Naive thymus-derived CD8-positive, alpha-beta T cell (primary cell): ENCODE data around the gene AXIN1. TPM values are rescaled to one million over a fixed set of nuclear protein-coding genes. Genes with fewer than 3 reads are reported as not detected.
"Not testable (repeated sequence)": the region's sequence is repeated elsewhere in the genome, so short reads cannot be mapped to it uniquely, and the experiment has no call there.

Source experiments
- ATAC-seq, 2 donors: fragments of 150-1000 bp; cut with Tn5 transposase in 1 of 2; sonication (Bioruptor Pico), chemical (Tn5 transposase) in 1 of 2; 1 replicate in 1 of 2; 2 replicates in 1 of 2; pipeline ENCODE4 v1.10.0; 2021; ENCODE audit warnings: mild to moderate bottlenecking in 2 of 2, moderate library complexity in 2 of 2
- POLR2A ChIA-PET: fragments of 350-600 bp; sonication (Branson Sonifier 250); formaldehyde crosslinking; loops from one replicate; lab custom pipeline; 2021; ENCODE audit warnings: antibody characterized with exemption; lab: Charles Lee
- DNase-seq, 10 donors: peaks; one replicate each; pipeline versions ENCODE4 v3.0.0 to v3.0.0-alpha.2; 2020 to 2022
- H3K27ac Mint-ChIP-seq, 10 donors: one replicate each; pipeline ENCODE4 v1.8.0; 2020 to 2022; ENCODE audit warnings: mild to moderate bottlenecking in 10 of 10, mixed read lengths in 10 of 10, moderate library complexity in 4 of 10, inconsistent platforms in 1 of 10
- H3K27me3 Mint-ChIP-seq, 5 donors: one replicate each; pipeline ENCODE4 v1.8.0; 2021 to 2022; ENCODE audit warnings: mixed read lengths in 5 of 5
- H3K36me3 Mint-ChIP-seq, 3 donors: one replicate each; pipeline ENCODE4 v1.8.0; 2020 to 2022; ENCODE audit warnings: mixed read lengths in 3 of 3, mild to moderate bottlenecking in 2 of 3, inconsistent platforms in 1 of 3
- H3K4me1 Mint-ChIP-seq, 4 donors: one replicate each; pipeline ENCODE4 v1.8.0; 2021 to 2022; ENCODE audit warnings: mixed read lengths in 4 of 4
- H3K4me3 Mint-ChIP-seq, 10 donors: one replicate each; pipeline ENCODE4 v1.8.0; 2020 to 2022; ENCODE audit warnings: mild to moderate bottlenecking in 10 of 10, mixed read lengths in 10 of 10, moderate library complexity in 6 of 10, inconsistent platforms in 1 of 10
- H3K9me3 Mint-ChIP-seq, 9 donors: one replicate each; pipeline ENCODE4 v1.8.0; 2020 to 2022; ENCODE audit warnings: mixed read lengths in 9 of 9, mild to moderate bottlenecking in 3 of 9, inconsistent platforms in 1 of 9, moderate library complexity in 1 of 9
- polyA plus RNA-seq, 3 donors: library from polyadenylated mRNA; unstranded; fragments of 300-500 nt; fragmentation: Illumina TruSeq; gene quantifications; one replicate each; pipeline ENCODE4 v1.2.3, GENCODE V29; 2021
- total RNA-seq, 8 experiments: library from RNA in 2 of 8; stranded (reverse) in 2 of 8; gene quantifications; one replicate each; pipeline ENCODE4 v1.2.3 and lab custom pipeline; 2021 to 2026

Gene AXIN1
- total and polyA plus RNA-seq, 5 experiments from 2014 or later: 1.6 to 44.0 (median 4.1) TPM

- ATAC-seq (no peak), DNase-seq (peak in 1 of 10 donors; percentile 3)
- Mint-ChIP-seq H3K9me3 (no peaks in the 10 kb centered on the region), H3K27ac (no peak overlapping the region), H3K4me1 (peaks cover 32 to 86% (median 76%) of the 10 kb centered on the region in 4 donors), H3K27me3 (no peaks in the 10 kb centered on the region), H3K4me3 (peak overlapping the region in 2 of 10 donors; percentile 7 to 33), H3K36me3 (peaks cover 0 to 14% (median 0%) of the 10 kb centered on the region in 3 donors)
- POLR2A ChIA-PET: interaction anchor here (0.7 kb wide), 1 partner anchor 99 kb away, joined by 3 read pairs; the partner anchor contains the start of gene FAM234A
These were observed 19.0 kb downstream of the AXIN1 start for GRCh38 chr16:333406-334094.

DNA sequence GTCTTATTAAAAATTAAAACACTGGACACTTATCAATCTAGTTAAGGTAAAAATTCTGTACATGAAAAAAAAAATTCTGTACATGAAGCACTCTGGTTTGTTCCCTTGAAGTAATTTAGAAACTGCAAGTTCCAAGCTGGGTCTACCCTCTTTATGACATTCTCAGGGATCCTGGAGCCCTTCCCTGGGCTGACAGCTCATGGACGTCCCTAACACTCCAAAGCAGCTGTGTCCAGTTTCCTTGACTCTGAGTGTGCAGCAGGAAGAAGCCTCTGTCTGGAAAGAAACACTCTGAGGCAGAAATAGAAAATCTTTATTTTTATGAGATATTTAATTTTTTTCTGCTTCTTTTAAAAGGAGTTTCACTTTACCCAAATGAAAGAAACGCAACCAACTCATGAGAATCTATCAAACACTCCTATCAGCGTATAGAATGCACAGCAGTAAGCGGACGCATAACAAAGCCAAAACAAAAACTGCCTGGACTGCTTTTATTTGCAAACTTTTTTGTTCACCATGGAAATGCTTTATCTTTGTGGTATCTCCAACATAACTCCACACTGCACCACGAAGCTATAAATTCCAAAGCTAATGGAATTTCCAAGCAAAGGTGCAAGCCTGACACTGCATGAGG lies 21.2 kb downstream of the AXIN1 start:
- H3K27ac Mint-ChIP-seq: peak overlapping the region in 2 of 10 donors; percentile 14 to 24
- peaks cover 27 to 82% (median 67%) of the 10 kb centered on the region in 4 donors for H3K4me1 Mint-ChIP-seq
- DNase-seq, H3K9me3 Mint-ChIP-seq, H3K4me3 Mint-ChIP-seq, H3K27me3 Mint-ChIP-seq, POLR2A ChIA-PET, ATAC-seq: not testable (repeated sequence)
- H3K36me3 Mint-ChIP-seq: peaks cover 0 to 14% (median 0%) of the 10 kb centered on the region in 3 donors

- peaks cover 0 to 13% (median 0%) of the 10 kb centered on the region in 3 donors for H3K36me3 Mint-ChIP-seq
- DNase-seq: peak in 1 of 10 donors; percentile 3
- H3K4me1 Mint-ChIP-seq: peaks cover 25 to 81% (median 64%) of the 10 kb centered on the region in 4 donors
- POLR2A ChIA-PET: no interaction called here
- ATAC-seq: no peak
- H3K4me3 Mint-ChIP-seq: no peak overlapping the region
- H3K27ac Mint-ChIP-seq: peak overlapping the region in 5 of 10 donors; percentile 16 to 41 (median 32)
- H3K9me3 Mint-ChIP-seq: no peaks in the 10 kb centered on the region
- no peaks in the 10 kb centered on the region for H3K27me3 Mint-ChIP-seq
These were observed 21.8 kb downstream of the AXIN1 start for GRCh38 chr16:330741-331140.

GRCh38 chr16:325375-326145 lies 27.0 kb downstream of the AXIN1 start:
- H3K9me3 Mint-ChIP-seq: peaks cover 0 to 3% (median 0%) of the 10 kb centered on the region in 9 donors
- H3K4me1 Mint-ChIP-seq: peaks cover 23 to 77% (median 66%) of the 10 kb centered on the region in 4 donors
- H3K4me3 Mint-ChIP-seq: peak overlapping the region; percentile 73 to 88 (median 81)
- DNase-seq (no peak), ATAC-seq (no peak)
- H3K27me3 Mint-ChIP-seq: peaks cover 0 to 3% (median 0%) of the 10 kb centered on the region in 5 donors
- POLR2A ChIA-PET: interaction anchor here (1.0 to 1.8 kb wide), 10 partner anchors 11 to 91 kb away, joined by 3 to 7 read pairs (median 3); partner anchors contain the start of genes AXIN1 and FAM234A
- H3K36me3 Mint-ChIP-seq: peaks cover 0 to 7% (median 2%) of the 10 kb centered on the region in 3 donors
- H3K27ac Mint-ChIP-seq: peak overlapping the region; percentile 70 to 98 (median 96)

GRCh38 chr16:324451-325334 lies 27.8 kb downstream of the AXIN1 start:
- Mint-ChIP-seq H3K9me3 (peaks cover 0 to 3% (median 0%) of the 10 kb centered on the region in 9 donors), H3K27ac (peak overlapping the region; percentile 70 to 98 (median 96)), H3K36me3 (peaks cover 0 to 3% (median 2%) of the 10 kb centered on the region in 3 donors), H3K27me3 (peaks cover 0 to 3% (median 0%) of the 10 kb centered on the region in 5 donors), H3K4me1 (peaks cover 26 to 77% (median 66%) of the 10 kb centered on the region in 4 donors), H3K4me3 (peak overlapping the region; percentile 73 to 88 (median 81))
- POLR2A ChIA-PET: interaction anchor here (0.6 to 1.8 kb wide), 16 partner anchors 11 to 222 kb away, joined by 3 to 7 read pairs (median 4); partner anchors contain the start of genes AXIN1, FAM234A and LUC7L
- ATAC-seq (peak; percentile 83 to 88), DNase-seq (peak; percentile 54 to 94 (median 88))

DNA sequence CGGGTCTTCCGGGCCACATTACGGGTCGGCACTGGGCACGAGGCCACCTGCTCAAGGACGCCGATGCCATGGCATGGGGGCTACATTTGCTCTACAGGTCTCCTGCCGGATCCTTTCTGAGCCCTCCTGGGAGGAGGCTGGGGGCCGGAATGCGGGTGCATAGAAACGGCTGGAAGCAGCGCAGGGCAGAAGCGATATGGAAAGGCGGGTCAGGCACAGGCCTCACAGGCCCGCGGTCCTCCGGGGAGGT lies 28.4 kb downstream of the AXIN1 start:
- DNase-seq: no peak
- Mint-ChIP-seq H3K4me3 (peak overlapping the region; percentile 73 to 88 (median 81)), H3K36me3 (peaks cover 0 to 5% (median 5%) of the 10 kb centered on the region in 3 donors), H3K9me3 (peaks cover 0 to 3% (median 0%) of the 10 kb centered on the region in 9 donors), H3K4me1 (peaks cover 29 to 80% (median 70%) of the 10 kb centered on the region in 4 donors), H3K27me3 (peaks cover 0 to 3% (median 0%) of the 10 kb centered on the region in 5 donors), H3K27ac (peak overlapping the region; percentile 74 to 98 (median 96))
- no peak for ATAC-seq
- POLR2A ChIA-PET: interaction anchor here (0.7 to 1.8 kb wide), 8 partner anchors 19 to 95 kb away, joined by 4 to 7 read pairs (median 4); partner anchors contain the start of genes AXIN1, FAM234A and LUC7L

GRCh38 chr16:322476-323143 lies 29.9 kb downstream of the AXIN1 start:
- Mint-ChIP-seq H3K9me3 (peaks cover 0 to 3% (median 0%) of the 10 kb centered on the region in 9 donors), H3K36me3 (peaks cover 0 to 13% (median 8%) of the 10 kb centered on the region in 3 donors), H3K4me1 (peaks cover 35 to 87% (median 76%) of the 10 kb centered on the region in 4 donors), H3K27ac (peak overlapping the region in 9 of 10 donors; percentile 75 to 98 (median 96)), H3K4me3 (peak overlapping the region in 7 of 10 donors; percentile 10 to 76 (median 45)), H3K27me3 (peaks cover 0 to 3% (median 0%) of the 10 kb centered on the region in 5 donors)
- POLR2A ChIA-PET: interaction anchor here (0.6 to 1.7 kb wide), 3 partner anchors 17 to 32 kb away, joined by 3 to 5 read pairs (median 3); partner anchors contain the start of gene AXIN1
- no peak for ATAC-seq
- no peak for DNase-seq

DNA sequence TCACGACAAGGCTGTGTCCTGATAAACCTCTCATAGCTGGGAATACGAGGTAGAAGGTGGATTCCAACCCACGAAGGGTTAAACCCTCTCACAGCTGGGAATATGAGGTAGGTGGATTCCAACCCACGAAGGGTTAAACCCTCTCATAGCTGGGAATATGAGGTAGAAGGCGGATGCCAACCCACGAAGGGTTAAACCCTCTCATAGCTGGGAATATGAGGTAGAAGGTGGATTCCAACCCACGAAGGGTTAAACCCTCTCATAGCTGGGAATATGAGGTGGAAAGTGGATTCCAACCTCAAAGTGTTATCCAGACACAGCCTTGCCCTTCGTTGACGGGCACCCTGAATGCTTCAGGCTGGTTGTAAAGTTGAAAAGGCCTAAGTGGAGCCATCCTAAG lies 31.0 kb downstream of the AXIN1 start:
- DNase-seq (peak in 1 of 10 donors; percentile 23), ATAC-seq (no peak)
- POLR2A ChIA-PET: interaction anchor here (0.8 to 1.7 kb wide), 3 partner anchors 31 to 92 kb away, joined by 3 to 5 read pairs (median 4); partner anchors contain the start of gene AXIN1
- Mint-ChIP-seq H3K27ac (peak overlapping the region; percentile 75 to 98 (median 93)), H3K36me3 (peaks cover 0 to 18% (median 8%) of the 10 kb centered on the region in 3 donors), H3K4me1 (peaks cover 36 to 84% (median 75%) of the 10 kb centered on the region in 4 donors), H3K27me3 (peaks cover 0 to 3% (median 0%) of the 10 kb centered on the region in 5 donors), H3K4me3 (peak overlapping the region in 6 of 10 donors; percentile 22 to 70 (median 34)), H3K9me3 (peaks cover 0 to 3% (median 0%) of the 10 kb centered on the region in 9 donors)

GRCh38 chr16:320206-320605 lies 32.3 kb downstream of the AXIN1 start:
- Mint-ChIP-seq H3K4me3 (peak overlapping the region in 8 of 10 donors; percentile 2 to 81 (median 58)), H3K27ac (peak overlapping the region; percentile 29 to 94 (median 88)), H3K4me1 (peaks cover 34 to 79% (median 71%) of the 10 kb centered on the region in 4 donors), H3K9me3 (peaks cover 0 to 3% (median 0%) of the 10 kb centered on the region in 9 donors), H3K36me3 (peaks cover 0 to 19% (median 8%) of the 10 kb centered on the region in 3 donors), H3K27me3 (peaks cover 0 to 3% (median 0%) of the 10 kb centered on the region in 5 donors)
- DNase-seq (no peak), ATAC-seq (no peak)
- POLR2A ChIA-PET: no interaction called here

DNA sequence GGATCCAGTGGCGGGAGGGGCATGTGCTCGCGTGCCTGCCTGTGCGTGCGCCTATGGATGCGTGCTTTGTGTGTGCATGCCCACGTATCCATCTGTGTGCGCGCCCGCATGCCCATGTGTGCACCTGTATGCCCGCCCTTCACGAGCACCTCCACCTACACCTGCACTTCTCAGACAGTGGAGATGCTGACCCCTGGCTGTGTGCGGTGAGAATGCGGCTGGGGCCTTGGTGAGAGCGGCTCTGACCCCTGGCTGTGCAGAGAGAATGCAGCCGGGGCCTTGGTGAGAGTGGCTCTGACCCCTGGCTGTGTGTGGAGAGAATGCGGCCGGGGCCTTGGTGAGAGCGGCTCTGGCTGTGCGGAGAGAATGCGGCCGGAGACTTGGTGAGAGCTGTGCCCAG lies 33.9 kb downstream of the AXIN1 start:
- peak overlapping the region in 4 of 10 donors; percentile 19 to 94 (median 59) for H3K27ac Mint-ChIP-seq

More for the DNA sequence above, 33.9 kb downstream of the AXIN1 start:
- Mint-ChIP-seq H3K9me3 (no peaks in the 10 kb centered on the region), H3K4me3 (no peak overlapping the region), H3K4me1 (peaks cover 28 to 75% (median 61%) of the 10 kb centered on the region in 4 donors), H3K27me3 (no peaks in the 10 kb centered on the region), H3K36me3 (peaks cover 0 to 34% (median 6%) of the 10 kb centered on the region in 3 donors)
- ATAC-seq (no peak), DNase-seq (no peak)
- POLR2A ChIA-PET: interaction anchor here (0.7 kb wide), 1 partner anchor 9 kb away, joined by 4 read pairs; no protein-coding TSS in a partner anchor
